BLaER1 treated with 17β-estradiol and CSF1 and Interleukin-3, amounts not matched to agents 10 nM and 100 nM (cell line): Measurements from ENCODE around the gene SHISA5.
"Not testable (repeated sequence)": the region's sequence is repeated elsewhere in the genome, so short reads cannot be mapped to it uniquely, and the experiment has no call there.

Experiments used
- H3K27ac ChIP-seq, 11 experiments: shearing (Covaris generic); formaldehyde crosslinking; 2 replicates each; pipeline ENCODE4 v1.8.1; 2022
- H3K27me3 ChIP-seq, 11 experiments: shearing (Covaris generic); formaldehyde crosslinking; 2 replicates each; pipeline ENCODE4 v1.8.1; 2022
- H3K36me3 ChIP-seq, 11 experiments: shearing (Covaris generic); formaldehyde crosslinking; 2 replicates each; pipeline ENCODE4 v1.8.1; 2022
- H3K4me1 ChIP-seq, 10 experiments: shearing (Covaris generic); formaldehyde crosslinking; 2 replicates each; pipeline ENCODE4 v1.8.1; 2022
- H3K4me2 ChIP-seq, 11 experiments: shearing (Covaris generic); formaldehyde crosslinking; 2 replicates each; pipeline ENCODE4 v1.8.1; 2022
- H3K4me3 ChIP-seq, 10 experiments: shearing (Covaris generic); formaldehyde crosslinking; 2 replicates each; pipeline ENCODE4 v1.8.1; 2022
- H3K9ac ChIP-seq, 11 experiments: shearing (Covaris generic); formaldehyde crosslinking; 2 replicates each; pipeline ENCODE4 v1.8.1; 2022
- H3K9me3 ChIP-seq, 11 experiments: shearing (Covaris generic); formaldehyde crosslinking; replicated peaks in 1 of 11; 2 replicates each; pipeline ENCODE4 v1.8.1; 2022
- H4K20me1 ChIP-seq, 11 experiments: shearing (Covaris generic); formaldehyde crosslinking; 2 replicates each; pipeline ENCODE4 v1.8.1; 2022
- Cebpa-rat ChIP-seq, 11 experiments: shearing (Covaris generic); IDR thresholded peaks; 2 replicates each; pipeline ENCODE4 v1.8.1; 2022

The SHISA5 gene, protein sequence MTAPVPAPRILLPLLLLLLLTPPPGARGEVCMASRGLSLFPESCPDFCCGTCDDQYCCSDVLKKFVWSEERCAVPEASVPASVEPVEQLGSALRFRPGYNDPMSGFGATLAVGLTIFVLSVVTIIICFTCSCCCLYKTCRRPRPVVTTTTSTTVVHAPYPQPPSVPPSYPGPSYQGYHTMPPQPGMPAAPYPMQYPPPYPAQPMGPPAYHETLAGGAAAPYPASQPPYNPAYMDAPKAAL

DNA sequence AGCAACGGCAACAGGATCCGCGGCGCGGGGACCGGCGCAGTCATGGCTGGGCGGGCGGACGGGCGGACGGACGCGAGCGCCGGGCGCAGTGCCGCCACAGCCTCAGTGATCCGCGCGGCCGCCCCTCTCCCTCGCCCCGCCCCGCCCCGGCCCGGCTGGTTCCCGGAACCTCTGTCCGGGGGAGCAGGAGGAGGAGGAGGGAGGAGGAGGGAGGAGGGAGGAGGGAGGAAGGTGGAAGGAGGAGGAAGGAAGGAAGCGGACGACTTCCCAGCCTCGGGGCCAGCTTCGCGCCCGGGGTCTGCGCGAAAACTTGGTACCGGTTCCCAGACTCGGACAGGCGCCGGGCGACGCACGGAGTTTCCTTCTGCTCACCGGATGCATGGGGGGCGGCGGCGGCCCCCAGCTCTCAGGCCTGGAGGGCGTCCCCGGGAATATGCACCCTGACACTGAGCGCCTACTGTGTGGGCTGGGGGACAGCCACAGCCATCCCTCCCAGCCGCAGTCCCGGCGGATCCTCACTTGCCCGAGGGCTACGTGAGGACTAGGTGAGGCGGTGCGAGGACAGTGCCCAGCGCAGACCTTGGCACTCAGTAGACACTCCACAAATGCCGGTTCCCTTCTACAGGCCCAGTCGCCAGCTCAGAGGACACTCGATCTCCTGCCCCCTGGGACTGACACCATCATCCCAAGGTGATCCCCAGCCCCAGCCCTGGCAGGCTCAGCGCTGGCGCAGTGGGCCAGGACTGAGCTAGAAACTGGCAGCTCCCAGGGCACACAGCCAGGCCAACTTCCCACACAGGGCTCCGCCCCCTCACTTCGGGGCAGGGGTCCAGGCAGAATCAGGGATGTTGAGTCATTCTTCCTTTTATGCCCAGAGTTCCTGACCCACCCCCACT is at the start of gene SHISA5:
TSS of gene SHISA5 (minus strand) at position 124 of the 896 bp plus-strand sequence. CDS start at position 44, 80 bp downstream.
- Histone ChIP-seq H3K4me1 (peaks cover 62 to 84% (median 73%) of the 10 kb centered on the region in 10 experiments), H3K27me3 (no peaks in the 10 kb centered on the region; a peak in 1 of 22 replicates), H3K9ac (peak within 1 kb of the TSS; percentile 79 to 92 (median 87)), H3K4me3 (peak within 1 kb of the TSS; percentile 70 to 94 (median 80)), H3K27ac (peak within 1 kb of the TSS; percentile 78 to 90 (median 82)), H3K9me3 (peaks cover 0 to 2% (median 0%) of the 10 kb centered on the region in 11 experiments; a peak in 2 of 22 replicates), H3K4me2 (peak within 1 kb of the TSS; percentile 85 to 99 (median 98)), H3K36me3 (peaks cover 2 to 21% (median 16%) of the 10 kb centered on the region in 11 experiments; a peak in 20 of 22 replicates), H4K20me1 (peaks cover 0 to 22% (median 0%) of the 10 kb centered on the region in 11 experiments; a peak in 4 of 22 replicates)
- TF ChIP-seq Cebpa-rat (IDR thresholded peaks at IDR 0.05), result no peak

DNA sequence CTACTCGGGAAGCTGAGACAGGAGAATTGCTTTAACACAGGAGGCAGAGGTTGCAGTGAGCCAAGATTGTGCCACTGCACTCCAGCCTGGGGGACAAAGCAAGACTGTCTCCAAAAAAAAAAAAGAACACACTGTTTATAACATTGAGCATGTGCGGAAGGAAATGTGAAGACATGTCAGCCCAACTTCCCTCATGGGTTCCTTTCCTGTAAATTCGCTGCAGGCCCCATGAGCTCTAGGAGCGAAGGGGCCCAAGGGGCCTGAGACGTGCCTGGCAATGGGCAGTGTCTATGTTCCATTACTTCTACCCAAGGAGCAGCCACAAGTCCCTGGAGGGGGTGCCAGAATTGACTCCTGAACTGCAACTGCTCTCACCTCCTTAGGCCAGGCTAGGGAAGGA is 49.4 kb upstream of the SHISA5 start:
- Histone ChIP-seq H3K36me3 (peaks cover 0 to 24% (median 5%) of the 10 kb centered on the region in 11 experiments; a peak in 9 of 22 replicates), H3K9ac (peak overlapping the region in 9 of 11 experiments; percentile 9 to 81 (median 64); a peak in 15 of 22 replicates), H3K9me3 (no peaks in the 10 kb centered on the region), H3K4me1 (peaks cover 85 to 95% (median 93%) of the 10 kb centered on the region in 10 experiments), H3K4me3 (peak overlapping the region in 9 of 10 experiments; percentile 0 to 79 (median 69); a peak in 11 of 20 replicates), H3K27ac (peak overlapping the region; percentile 33 to 91 (median 72); a peak in 21 of 22 replicates), H3K27me3 (no peaks in the 10 kb centered on the region), H4K20me1 (peaks cover 0 to 3% (median 0%) of the 10 kb centered on the region in 11 experiments; a peak in 1 of 22 replicates), H3K4me2 (peak overlapping the region; percentile 87 to 98 (median 97))
- TF ChIP-seq Cebpa-rat (IDR thresholded peaks at IDR 0.05), result no peak

DNA sequence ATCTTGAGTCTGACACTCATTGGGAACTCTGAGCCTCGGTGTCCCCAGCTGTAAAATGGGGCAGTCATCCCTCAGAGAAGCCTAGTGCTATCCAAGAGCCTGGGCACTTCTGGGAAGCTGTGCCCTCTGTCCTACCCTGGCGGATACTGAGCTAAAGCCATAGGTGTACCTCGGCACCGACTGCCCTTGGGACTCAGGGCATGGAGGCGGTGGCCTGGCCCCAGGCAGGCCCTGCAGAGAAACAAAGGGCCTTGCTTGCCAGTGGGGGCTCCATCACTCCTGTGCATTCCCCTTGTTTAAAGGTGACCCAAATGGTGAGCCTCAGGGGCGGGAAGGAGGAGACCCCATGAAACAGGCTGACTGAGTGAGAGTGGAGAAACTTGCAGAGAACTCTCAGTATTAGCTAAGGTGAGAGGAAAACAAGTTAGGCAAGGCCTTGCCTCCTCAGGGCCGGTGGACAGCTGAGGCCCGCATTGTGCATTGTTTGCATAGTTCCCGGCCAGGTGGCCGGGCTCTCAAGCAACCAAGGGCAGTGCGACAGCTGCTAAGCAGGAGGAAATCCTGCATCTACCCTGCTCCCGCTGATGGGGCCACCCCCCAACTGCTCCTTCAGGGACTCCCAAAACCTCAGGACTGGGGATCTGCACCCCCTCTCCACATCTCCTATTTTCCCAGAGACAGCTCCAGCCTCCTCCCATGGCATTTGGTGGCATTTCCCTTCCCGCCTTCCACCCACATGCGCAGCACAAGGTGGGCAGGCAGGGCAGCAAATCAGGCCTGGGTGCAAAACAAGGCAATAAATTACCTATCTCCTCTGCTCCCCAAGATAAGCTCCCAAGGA is 48.4 kb upstream of the SHISA5 start:
- Histone ChIP-seq H3K9me3 (no peaks in the 10 kb centered on the region), H4K20me1 (peaks cover 0 to 3% (median 0%) of the 10 kb centered on the region in 11 experiments; a peak in 1 of 22 replicates), H3K27me3 (no peaks in the 10 kb centered on the region), H3K36me3 (peaks cover 9 to 34% (median 14%) of the 10 kb centered on the region in 11 experiments), H3K4me3 (peak overlapping the region in 3 of 10 experiments; percentile 8 to 13 (median 9); a peak in 3 of 20 replicates), H3K4me1 (peaks cover 77 to 92% (median 87%) of the 10 kb centered on the region in 10 experiments), H3K9ac (peak overlapping the region in 10 of 11 experiments; percentile 7 to 81 (median 31); a peak in 15 of 22 replicates), H3K4me2 (peak overlapping the region; percentile 87 to 98 (median 97)), H3K27ac (peak overlapping the region in 9 of 11 experiments; percentile 52 to 91 (median 77); a peak in 19 of 22 replicates)
- TF ChIP-seq Cebpa-rat (IDR thresholded peaks at IDR 0.05), result no peak

DNA sequence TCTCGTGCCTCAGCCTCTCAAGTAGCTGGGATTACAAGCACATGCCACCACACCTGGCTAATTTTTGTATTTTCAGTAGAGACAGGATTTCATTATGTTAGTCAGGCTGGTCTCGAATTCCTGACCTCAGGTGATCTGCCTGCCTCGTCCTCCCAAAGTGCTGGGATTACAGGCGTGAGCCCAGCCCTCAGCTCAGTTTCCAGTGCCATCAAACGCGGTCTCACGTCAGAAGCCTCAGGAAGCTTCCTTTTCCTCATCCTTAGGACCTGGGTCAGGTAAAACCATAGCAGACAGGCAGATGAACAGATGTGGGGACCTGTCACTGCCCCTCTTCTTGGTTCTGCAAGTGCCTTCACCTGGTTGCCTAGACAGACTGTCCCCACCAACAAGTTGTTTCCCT is 47.7 kb upstream of the SHISA5 start:
- not testable (repeated sequence) for H3K4me3 ChIP-seq, H3K9me3 ChIP-seq, H3K27me3 ChIP-seq, H4K20me1 ChIP-seq
- Histone ChIP-seq H3K27ac (peak overlapping the region in 7 of 11 experiments; percentile 52 to 91 (median 78); a peak in 12 of 22 replicates), H3K4me2 (peak overlapping the region; percentile 87 to 98 (median 97)), H3K36me3 (peaks cover 15 to 41% (median 21%) of the 10 kb centered on the region in 11 experiments), H3K9ac (peak overlapping the region in 6 of 11 experiments; percentile 8 to 81 (median 69); a peak in 9 of 22 replicates), H3K4me1 (peaks cover 76 to 95% (median 85%) of the 10 kb centered on the region in 10 experiments)

DNA sequence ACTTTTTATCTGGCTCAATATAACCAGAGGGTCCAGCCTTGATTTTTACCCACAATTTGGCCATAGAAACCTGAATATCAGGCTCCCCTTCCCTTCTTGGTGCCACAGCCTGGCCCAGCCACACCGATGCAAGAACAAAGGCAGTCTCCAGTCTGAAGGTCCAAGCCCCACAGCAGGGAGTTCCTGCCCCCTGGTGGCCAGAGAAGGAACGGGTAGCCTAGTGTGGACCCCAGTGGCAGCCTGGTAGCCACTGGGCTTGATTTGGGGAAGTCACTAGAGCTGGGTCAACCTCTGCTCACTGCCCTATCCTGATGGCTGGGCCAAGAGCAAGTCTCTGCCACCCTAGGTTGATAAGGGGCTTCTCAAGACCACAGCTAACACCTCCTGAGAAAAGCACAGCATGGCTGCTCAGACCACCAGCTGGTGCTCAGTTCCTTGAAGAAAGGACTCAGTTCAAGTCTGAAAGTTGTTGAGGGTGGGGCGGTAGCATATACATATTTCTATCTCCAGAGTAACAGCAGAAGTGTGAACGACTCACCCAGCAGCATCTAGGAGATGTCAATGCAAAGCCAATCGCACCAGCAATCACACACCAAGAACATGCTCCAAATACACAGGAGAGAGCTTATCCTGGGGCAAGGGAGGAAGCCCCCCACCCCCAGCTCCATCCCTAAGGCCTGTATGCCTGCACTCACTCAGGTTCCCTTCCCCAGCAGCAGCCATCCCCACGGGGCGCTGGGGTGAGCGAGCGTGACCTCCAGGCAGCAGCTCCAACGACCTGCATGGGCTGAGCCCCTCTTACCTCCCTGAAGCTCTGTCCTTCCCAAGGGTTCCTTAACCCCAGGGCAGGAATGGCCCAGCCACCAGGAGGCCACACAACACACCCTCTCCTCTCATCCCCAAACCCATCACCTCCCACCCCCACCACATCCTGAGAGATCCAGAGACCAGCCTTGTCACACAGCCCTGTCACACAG is 45.0 kb upstream of the SHISA5 start:
- Histone ChIP-seq H3K9ac (peak overlapping the region in 9 of 11 experiments; percentile 28 to 58 (median 51); a peak in 17 of 22 replicates), H3K36me3 (peaks cover 25 to 60% (median 33%) of the 10 kb centered on the region in 11 experiments), H3K4me2 (peak overlapping the region; percentile 76 to 98 (median 97)), H3K4me1 (peaks cover 80 to 97% (median 89%) of the 10 kb centered on the region in 10 experiments), H3K9me3 (no peaks in the 10 kb centered on the region), H3K27ac (peak overlapping the region in 10 of 11 experiments; percentile 13 to 64 (median 54); a peak in 19 of 22 replicates), H3K4me3 (no peak overlapping the region), H3K27me3 (no peaks in the 10 kb centered on the region), H4K20me1 (peaks cover 0 to 3% (median 0%) of the 10 kb centered on the region in 11 experiments; a peak in 1 of 22 replicates)
- no peak for TF ChIP-seq Cebpa-rat (IDR thresholded peaks at IDR 0.05)

DNA sequence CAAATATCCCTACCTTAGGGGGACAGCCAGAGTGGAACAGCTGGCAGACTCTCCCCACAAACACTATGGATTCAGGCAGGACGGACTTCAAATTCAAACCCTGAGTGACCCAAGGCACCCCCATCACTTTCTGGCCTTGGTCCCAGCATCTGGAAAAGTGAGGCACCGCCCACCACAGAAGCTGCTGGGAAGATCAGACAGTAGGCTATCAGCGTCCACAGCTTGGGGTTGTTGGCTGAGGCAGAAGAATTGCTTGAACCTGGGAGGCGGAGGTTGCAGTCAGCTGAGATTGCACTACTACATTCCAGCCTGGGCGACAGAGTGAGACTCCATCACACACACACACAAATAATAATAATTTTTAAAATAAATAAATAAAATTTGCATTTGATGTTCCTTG is 44.2 kb upstream of the SHISA5 start:
- TF ChIP-seq Cebpa-rat (IDR thresholded peaks at IDR 0.05), result no peak
- Histone ChIP-seq H3K4me1 (peaks cover 80 to 97% (median 89%) of the 10 kb centered on the region in 10 experiments), H3K27ac (peak overlapping the region in 3 of 11 experiments; percentile 59 to 64 (median 61); a peak in 3 of 22 replicates)

More for the DNA sequence above, 44.2 kb upstream of the SHISA5 start:
- peak overlapping the region in 4 of 11 experiments; percentile 78 to 98 (median 98); a peak in 4 of 22 replicates for H3K4me2 ChIP-seq
- no peak overlapping the region for H3K4me3 ChIP-seq
- H3K27me3 ChIP-seq, result no peaks in the 10 kb centered on the region
- no peaks in the 10 kb centered on the region for H3K9me3 ChIP-seq
- peaks cover 0 to 3% (median 0%) of the 10 kb centered on the region in 11 experiments; a peak in 2 of 22 replicates for H4K20me1 ChIP-seq
- peak overlapping the region in 3 of 11 experiments; percentile 21 to 54 (median 34); a peak in 6 of 22 replicates for H3K9ac ChIP-seq
- H3K36me3 ChIP-seq, result peaks cover 25 to 60% (median 33%) of the 10 kb centered on the region in 11 experiments
